Adrenal gland (tissue), 12 donors: ENCODE results near the gene GPR119. TPM values are rescaled to one million over a fixed set of nuclear protein-coding genes. Genes with fewer than 3 reads are reported as not detected.

Experiments
- DNase-seq, 7 donors: peaks; one replicate each; pipeline ENCODE4 v3.0.0-alpha.2; 2019 to 2020
- H3K27ac ChIP-seq, 5 donors: fragments of 200-600 bp; sonication (generic) in 4 of 5; 1 replicate in 3 of 5; 2 replicates in 2 of 5; pipeline versions ENCODE4 v1.5.1 to v1.8.0; 2016 to 2020; ENCODE audit warnings: mild to moderate bottlenecking in 1 of 5
- H3K27me3 ChIP-seq: fragments of 200-600 bp; 2 replicates; pipeline ENCODE4 v1.8.0; 2021
- H3K36me3 ChIP-seq, 2 donors: fragments of 200-600 bp; replicated peaks in 1 of 2; 1 replicate in 1 of 2; 2 replicates in 1 of 2; pipeline versions ENCODE4 v1.5.1 to v1.8.0; 2018 to 2022
- H3K4me1 ChIP-seq, 2 donors: fragments of 200-600 bp; replicated peaks in 1 of 2; 1 replicate in 1 of 2; 2 replicates in 1 of 2; pipeline versions ENCODE4 v1.5.1 to v1.8.0; 2018 to 2021
- H3K4me3 ChIP-seq, 4 donors: fragments of 200-600 bp; sonication (generic) in 3 of 4; one replicate each; pipeline ENCODE4 v1.5.1; 2016 to 2018
- H3K9me3 ChIP-seq, 3 donors: fragments of 200-600 bp; sonication (generic) in 1 of 3; replicated peaks in 1 of 3; 1 replicate in 2 of 3; 2 replicates in 1 of 3; pipeline versions ENCODE4 v1.5.1 to v1.8.0; 2016 to 2021
- CTCF ChIP-seq, 6 experiments: fragments of 450-650 bp in 4 of 6; fragments of 200-600 bp in 2 of 6; sonication (generic) in 1 of 6; IDR thresholded peaks; 1 replicate in 5 of 6; 2 replicates in 1 of 6; pipeline versions ENCODE4 v1.5.1 to v1.8.0; 2016 to 2021; ENCODE audit warnings: antibody characterized with exemption in 6 of 6, mild to moderate bottlenecking in 2 of 6, moderate library complexity in 1 of 6
- POLR2A ChIP-seq, 2 donors: fragments of 450-650 bp; IDR thresholded peaks; one replicate each; pipeline ENCODE4 v1.6.1; 2017; ENCODE audit warnings: antibody characterized with exemption in 2 of 2, mild to moderate bottlenecking in 2 of 2, moderate library complexity in 1 of 2
- WGBS, 4 donors: extraction: QIAGEN DNeasy Blood & Tissue Kit in 2 of 4; methylation state at CpG; one replicate each; pipeline versions ENCODE4 v1.1.5 to v1.1.7; 2013 to 2017; 5-methylcytosine and 5-hydroxymethylcytosine counted together
- intact Hi-C, 2 donors: fragments of 100-400 bp; cut with DNase I; formaldehyde crosslinking; loops; one replicate each; pipeline versions ENCODE4 v1.14.1 to v1.15.0; 2022 to 2023
- polyA plus RNA-seq, 3 donors: library from polyadenylated mRNA; stranded (reverse); fragments of 200-250 nt in 2 of 3; fragments of 350-450 nt in 1 of 3; fragmentation: Illumina TruSeq in 1 of 3; extraction: RNeasy Lipid Tissue Mini Kit (QIAGEN cat#74804) in 1 of 3; gene quantifications; one replicate each; pipeline ENCODE4 v1.2.3, GENCODE V29; 2013 to 2014
- total RNA-seq, 9 donors: library from RNA; depleted of rRNA in 4 of 9; stranded (reverse); fragments of >200 nt in 4 of 9; fragments of 120-200 nt in 1 of 9; fragmentation: NEBNext Ultra II Directional in 1 of 9; extraction: Animal tissue kit (Norgen Biotek cat#: 25700) in 1 of 9; gene quantifications; one replicate each; pipeline versions ENCODE4 v1.1.0 to v1.2.4, GENCODE V29; 2013 to 2023
- donor health status: healthy with polysubstance abuse.
- donor health status: Bipolar disorder and iron deficiency.
- donor health status: DM: yes; HTN: yes; CAD: no.
- donor health status: DM: no; HTN: no; CAD: no.
- donor health status: DM: no; HTN: no; CAD: no.
- donor health status: DM: yes; HTN: yes; CAD: no.

The GPR119 gene
- total and polyA plus RNA-seq, 12 donors, result not detected

GRCh38 chrX:130351567-130351966 is 33.9 kb downstream of the GPR119 start:
- DNase-seq, result no peak

GRCh38 chrX:130347321-130347720 is 38.2 kb downstream of the GPR119 start:
- H3K27me3 ChIP-seq, result no peaks in the 10 kb centered on the region
- intact Hi-C loops, result no loop called here
- no peak for TF ChIP-seq POLR2A (IDR thresholded peaks at IDR 0.05)
- no peak for TF ChIP-seq CTCF (IDR thresholded peaks at IDR 0.05)
- H3K9me3 ChIP-seq, result no peaks in the 10 kb centered on the region
- H3K27ac ChIP-seq, result no peak overlapping the region
- WGBS, 4 donors, result 22 to 90% (median 66%) methylated on average over 1 of the region's 1 CpG
- no peaks in the 10 kb centered on the region for H3K36me3 ChIP-seq
- no peak overlapping the region for H3K4me3 ChIP-seq
- no peak for DNase-seq
- H3K4me1 ChIP-seq, result no peaks in the 10 kb centered on the region

More at GRCh38 chrX:130351567-130351966, 33.9 kb downstream of the GPR119 start:
- intact Hi-C loops, result no loop called here
- no peaks in the 10 kb centered on the region for H3K27me3 ChIP-seq
- no peaks in the 10 kb centered on the region for H3K36me3 ChIP-seq
- H3K4me1 ChIP-seq, result no peaks in the 10 kb centered on the region
- H3K4me3 ChIP-seq, result no peak overlapping the region
- WGBS, 4 donors, result 74 to 96% (median 89%) methylated on average over 3 of the region's 3 CpGs
- H3K27ac ChIP-seq, result no peak overlapping the region
- H3K9me3 ChIP-seq, result no peaks in the 10 kb centered on the region
- TF ChIP-seq CTCF (IDR thresholded peaks at IDR 0.05) (no peak), POLR2A (IDR thresholded peaks at IDR 0.05) (no peak)

GRCh38 chrX:130343411-130343810 is 42.1 kb downstream of the GPR119 start:
- no peak for DNase-seq
- H3K9me3 ChIP-seq, result no peaks in the 10 kb centered on the region
- no peak for TF ChIP-seq POLR2A (IDR thresholded peaks at IDR 0.05)
- intact Hi-C loops, result no loop called here
- H3K4me3 ChIP-seq, result no peak overlapping the region
- peaks cover 4% of the 10 kb centered on the region for H3K27me3 ChIP-seq
- no peak overlapping the region for H3K27ac ChIP-seq
- H3K4me1 ChIP-seq, result peaks cover 0 to 3% of the 10 kb centered on the region in 2 donors
- no peaks in the 10 kb centered on the region for H3K36me3 ChIP-seq
- WGBS, 4 donors, result 59 to 68% (median 65%) methylated on average over 1 of the region's 1 CpG

GRCh38 chrX:130340271-130340670 is 45.2 kb downstream of the GPR119 start:
- WGBS, 4 donors, result 2 to 41% (median 20%) methylated on average over 9 of the region's 9 CpGs
- no peaks in the 10 kb centered on the region for H3K9me3 ChIP-seq
- intact Hi-C loops, result no loop called here
- no peaks in the 10 kb centered on the region for H3K36me3 ChIP-seq
- TF ChIP-seq CTCF (IDR thresholded peaks at IDR 0.05), result no peak
- no peak for TF ChIP-seq POLR2A (IDR thresholded peaks at IDR 0.05)
- H3K27me3 ChIP-seq, result peaks cover 8% of the 10 kb centered on the region
- H3K27ac ChIP-seq, result no peak overlapping the region
- H3K4me1 ChIP-seq, result peaks cover 0 to 3% of the 10 kb centered on the region in 2 donors
- H3K4me3 ChIP-seq, result peak overlapping the region; percentile 36 to 70 (median 56)
- no peak for DNase-seq
